Panc1 (cell line): Measurements from ENCODE around the gene VPS45.
A peak's percentile ranks its signal among the peaks of the same experiment; 100 is the strongest.

Experiments used
- POLR2AphosphoS5 ChIP-seq: IDR thresholded peaks from 2 replicates; pipeline ENCODE4 v1.6.1; 2012; ENCODE audit warnings: mild to moderate bottlenecking, low read depth, low read length, moderate library complexity
- SIN3A ChIP-seq: IDR thresholded peaks from 2 replicates; pipeline ENCODE4 v1.6.1; 2012; ENCODE audit warnings: low read depth, mild to moderate bottlenecking, low read length, moderate library complexity, borderline replicate concordance; ENCODE audit not compliant: insufficient read depth
- TF ChIP-seq, protein P1 (sequence below): fragments of 450-650 bp; IDR thresholded peaks from 2 replicates; pipeline ENCODE4 v1.5.1; 2017; ENCODE audit warnings: mild to moderate bottlenecking
- TF ChIP-seq, protein P2 (sequence below), 2 experiments: IDR thresholded peaks; 2 replicates each; pipeline ENCODE4 v1.6.1; 2011 to 2012; ENCODE audit warnings: low read depth in 2 of 2, control low read depth in 1 of 2, low read length in 1 of 2, mild to moderate bottlenecking in 1 of 2, moderate library complexity in 1 of 2; ENCODE audit not compliant: insufficient read depth in 1 of 2

DNA sequence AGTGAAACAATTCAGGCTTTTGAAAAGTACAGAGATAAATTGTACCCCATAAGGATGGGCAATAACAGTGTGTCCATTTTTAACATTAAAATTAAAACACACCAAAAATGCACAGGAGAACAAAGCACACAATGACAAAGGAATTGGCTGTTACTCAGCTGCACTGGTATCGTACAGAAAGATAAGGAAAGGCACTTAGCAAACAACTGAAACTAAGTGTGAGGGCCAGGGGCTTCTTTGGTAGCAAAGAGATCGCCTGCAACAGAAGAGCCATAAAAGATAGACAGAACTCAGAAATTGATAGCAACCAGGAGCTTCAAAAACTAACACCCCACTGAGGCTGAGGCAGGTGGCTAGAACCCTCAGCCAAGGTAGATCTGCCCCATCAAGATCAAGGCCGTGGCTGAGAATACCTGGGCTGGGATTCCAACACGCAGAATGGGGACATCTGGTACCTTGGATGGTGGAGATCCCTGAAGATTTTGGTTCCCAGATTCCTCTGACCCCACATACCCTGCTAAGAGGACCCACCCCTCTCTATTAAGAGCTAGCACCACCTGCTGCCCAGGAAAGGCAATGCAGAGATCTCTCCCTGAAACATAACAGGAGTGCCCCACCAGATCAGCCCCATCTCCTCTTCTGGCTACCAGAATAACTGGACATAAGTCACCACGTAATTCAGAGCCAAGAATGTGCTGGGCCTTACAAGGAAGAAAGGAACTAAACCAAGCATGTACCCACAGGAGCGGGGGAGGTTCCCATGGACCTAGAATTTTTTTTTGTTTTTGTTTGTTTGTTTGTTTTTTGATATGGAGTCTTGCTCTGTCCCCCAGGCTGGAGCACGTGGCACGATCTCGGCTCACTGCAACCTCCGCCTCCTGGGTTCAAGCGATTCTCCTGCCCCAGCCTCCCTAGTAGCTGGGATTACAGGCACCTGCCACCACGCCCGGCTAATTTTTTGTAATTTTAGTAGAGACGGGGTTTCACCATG is 98.3 kb downstream of the VPS45 start:
- TF ChIP-seq, protein P1, sequence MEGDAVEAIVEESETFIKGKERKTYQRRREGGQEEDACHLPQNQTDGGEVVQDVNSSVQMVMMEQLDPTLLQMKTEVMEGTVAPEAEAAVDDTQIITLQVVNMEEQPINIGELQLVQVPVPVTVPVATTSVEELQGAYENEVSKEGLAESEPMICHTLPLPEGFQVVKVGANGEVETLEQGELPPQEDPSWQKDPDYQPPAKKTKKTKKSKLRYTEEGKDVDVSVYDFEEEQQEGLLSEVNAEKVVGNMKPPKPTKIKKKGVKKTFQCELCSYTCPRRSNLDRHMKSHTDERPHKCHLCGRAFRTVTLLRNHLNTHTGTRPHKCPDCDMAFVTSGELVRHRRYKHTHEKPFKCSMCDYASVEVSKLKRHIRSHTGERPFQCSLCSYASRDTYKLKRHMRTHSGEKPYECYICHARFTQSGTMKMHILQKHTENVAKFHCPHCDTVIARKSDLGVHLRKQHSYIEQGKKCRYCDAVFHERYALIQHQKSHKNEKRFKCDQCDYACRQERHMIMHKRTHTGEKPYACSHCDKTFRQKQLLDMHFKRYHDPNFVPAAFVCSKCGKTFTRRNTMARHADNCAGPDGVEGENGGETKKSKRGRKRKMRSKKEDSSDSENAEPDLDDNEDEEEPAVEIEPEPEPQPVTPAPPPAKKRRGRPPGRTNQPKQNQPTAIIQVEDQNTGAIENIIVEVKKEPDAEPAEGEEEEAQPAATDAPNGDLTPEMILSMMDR = peak; percentile 78
- no peak for TF ChIP-seq POLR2AphosphoS5
- TF ChIP-seq SIN3A = no peak
- TF ChIP-seq, protein P2, sequence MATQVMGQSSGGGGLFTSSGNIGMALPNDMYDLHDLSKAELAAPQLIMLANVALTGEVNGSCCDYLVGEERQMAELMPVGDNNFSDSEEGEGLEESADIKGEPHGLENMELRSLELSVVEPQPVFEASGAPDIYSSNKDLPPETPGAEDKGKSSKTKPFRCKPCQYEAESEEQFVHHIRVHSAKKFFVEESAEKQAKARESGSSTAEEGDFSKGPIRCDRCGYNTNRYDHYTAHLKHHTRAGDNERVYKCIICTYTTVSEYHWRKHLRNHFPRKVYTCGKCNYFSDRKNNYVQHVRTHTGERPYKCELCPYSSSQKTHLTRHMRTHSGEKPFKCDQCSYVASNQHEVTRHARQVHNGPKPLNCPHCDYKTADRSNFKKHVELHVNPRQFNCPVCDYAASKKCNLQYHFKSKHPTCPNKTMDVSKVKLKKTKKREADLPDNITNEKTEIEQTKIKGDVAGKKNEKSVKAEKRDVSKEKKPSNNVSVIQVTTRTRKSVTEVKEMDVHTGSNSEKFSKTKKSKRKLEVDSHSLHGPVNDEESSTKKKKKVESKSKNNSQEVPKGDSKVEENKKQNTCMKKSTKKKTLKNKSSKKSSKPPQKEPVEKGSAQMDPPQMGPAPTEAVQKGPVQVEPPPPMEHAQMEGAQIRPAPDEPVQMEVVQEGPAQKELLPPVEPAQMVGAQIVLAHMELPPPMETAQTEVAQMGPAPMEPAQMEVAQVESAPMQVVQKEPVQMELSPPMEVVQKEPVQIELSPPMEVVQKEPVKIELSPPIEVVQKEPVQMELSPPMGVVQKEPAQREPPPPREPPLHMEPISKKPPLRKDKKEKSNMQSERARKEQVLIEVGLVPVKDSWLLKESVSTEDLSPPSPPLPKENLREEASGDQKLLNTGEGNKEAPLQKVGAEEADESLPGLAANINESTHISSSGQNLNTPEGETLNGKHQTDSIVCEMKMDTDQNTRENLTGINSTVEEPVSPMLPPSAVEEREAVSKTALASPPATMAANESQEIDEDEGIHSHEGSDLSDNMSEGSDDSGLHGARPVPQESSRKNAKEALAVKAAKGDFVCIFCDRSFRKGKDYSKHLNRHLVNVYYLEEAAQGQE (IDR thresholded peaks at IDR 0.05; ENCODE audit: insufficient read depth in 1 of 2, low read depth in 2 of 2, low read length in 1 of 2) = no peak
